Measurements from ENCODE around the gene PF4V1.

Gene PF4V1

GRCh38 chr4:73848183-73848777 lies 4.8 kb upstream of the PF4V1 start:
- DNase-seq, result no peak

GRCh38 chr4:73850261-73850970 lies 2.7 kb upstream of the PF4V1 start:
- no peak for DNase-seq

- no peak for DNase-seq
Observed at GRCh38 chr4:73851293-73851692, 1.8 kb upstream of the PF4V1 start.

- DNase-seq, result no peak
Observed at GRCh38 chr4:73852771-73853170, 325 bp upstream of the PF4V1 start.

- no peak for DNase-seq
Observed at GRCh38 chr4:73853718-73854473, 800 bp downstream of the PF4V1 start.

- DNase-seq, result no peak
Observed at GRCh38 chr4:73855406-73855805, 2.3 kb downstream of the PF4V1 start.

GRCh38 chr4:73856518-73856917 lies 3.4 kb downstream of the PF4V1 start:
- peak; percentile 7 for DNase-seq

- DNase-seq, result peak; percentile 67
Observed at GRCh38 chr4:73859614-73860088, 6.6 kb downstream of the PF4V1 start.

- no peak for DNase-seq
Observed at GRCh38 chr4:73860181-73860580, 7.1 kb downstream of the PF4V1 start.

GRCh38 chr4:73860917-73861316 lies 7.8 kb downstream of the PF4V1 start:
- DNase-seq, result no peak

GRCh38 chr4:73862322-73862721 lies 9.2 kb downstream of the PF4V1 start:
- DNase-seq, result no peak

- no peak for DNase-seq
Observed at GRCh38 chr4:73864365-73864764, 11.3 kb downstream of the PF4V1 start.

- no peak for DNase-seq
Observed at GRCh38 chr4:73864961-73865360, 11.9 kb downstream of the PF4V1 start.

- DNase-seq, result no peak
Observed at GRCh38 chr4:73865431-73866096, 12.5 kb downstream of the PF4V1 start.

GRCh38 chr4:73866246-73866645 lies 13.2 kb downstream of the PF4V1 start:
- DNase-seq, result no peak

- peak; percentile 23 for DNase-seq
Observed at GRCh38 chr4:73867783-73868182, 14.7 kb downstream of the PF4V1 start.

- no peak for DNase-seq
Observed at GRCh38 chr4:73868206-73869129, 15.4 kb downstream of the PF4V1 start.

GRCh38 chr4:73869130-73870055 lies 16.3 kb downstream of the PF4V1 start, which contains the start of gene CXCL1:
CXCL1 (plus strand) TSS chr4:73869393; CDS start chr4:73869471, 78 bp downstream.
- no peak for DNase-seq

- DNase-seq, result no peak
Observed at GRCh38 chr4:73870260-73870659, 17.2 kb downstream of the PF4V1 start.

- DNase-seq, result no peak
Observed at GRCh38 chr4:73870768-73871167, 17.7 kb downstream of the PF4V1 start.
